Measurements from ENCODE around the gene PPARG.

DNA sequence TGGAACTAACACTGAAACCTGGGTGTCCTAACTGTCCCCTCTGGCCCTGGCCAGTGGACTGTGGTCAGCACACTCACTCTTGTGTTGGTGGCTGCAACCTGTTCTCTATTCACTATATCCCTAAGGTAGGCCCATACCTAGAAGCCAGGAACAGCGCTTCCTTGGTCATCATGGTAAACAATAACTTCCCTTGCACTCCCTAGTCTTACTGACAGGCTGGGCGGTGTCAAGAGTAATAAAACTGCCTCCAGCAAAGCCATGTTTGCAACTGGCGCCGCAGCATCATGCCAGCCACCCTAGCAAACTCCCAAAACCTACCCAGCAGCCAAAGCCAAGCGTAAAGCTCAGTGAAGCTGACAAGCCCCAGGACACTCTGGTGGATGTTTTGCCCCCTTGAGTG lies 132.3 kb downstream of the PPARG start:
- no peak for TF ChIP-seq EZH2 (IDR thresholded peaks at IDR 0.05; ENCODE audit: low read depth)
- TF ChIP-seq, protein P1, sequence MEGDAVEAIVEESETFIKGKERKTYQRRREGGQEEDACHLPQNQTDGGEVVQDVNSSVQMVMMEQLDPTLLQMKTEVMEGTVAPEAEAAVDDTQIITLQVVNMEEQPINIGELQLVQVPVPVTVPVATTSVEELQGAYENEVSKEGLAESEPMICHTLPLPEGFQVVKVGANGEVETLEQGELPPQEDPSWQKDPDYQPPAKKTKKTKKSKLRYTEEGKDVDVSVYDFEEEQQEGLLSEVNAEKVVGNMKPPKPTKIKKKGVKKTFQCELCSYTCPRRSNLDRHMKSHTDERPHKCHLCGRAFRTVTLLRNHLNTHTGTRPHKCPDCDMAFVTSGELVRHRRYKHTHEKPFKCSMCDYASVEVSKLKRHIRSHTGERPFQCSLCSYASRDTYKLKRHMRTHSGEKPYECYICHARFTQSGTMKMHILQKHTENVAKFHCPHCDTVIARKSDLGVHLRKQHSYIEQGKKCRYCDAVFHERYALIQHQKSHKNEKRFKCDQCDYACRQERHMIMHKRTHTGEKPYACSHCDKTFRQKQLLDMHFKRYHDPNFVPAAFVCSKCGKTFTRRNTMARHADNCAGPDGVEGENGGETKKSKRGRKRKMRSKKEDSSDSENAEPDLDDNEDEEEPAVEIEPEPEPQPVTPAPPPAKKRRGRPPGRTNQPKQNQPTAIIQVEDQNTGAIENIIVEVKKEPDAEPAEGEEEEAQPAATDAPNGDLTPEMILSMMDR (conservative IDR thresholded peaks at IDR 0.05) = no peak
